NCI-H1092 treated with DMSO at 0.1 percent for 48 hours (cell line): ENCODE results near the gene EIF4B.

Source experiments
- DNase-seq: peaks from one replicate; lab custom pipeline; 2025; lab: John Stamatoyannopoulos, UW

The EIF4B gene

GRCh38 chr12:53057816-53058500, 51.7 kb downstream of the EIF4B start:
- DNase-seq = no peak

GRCh38 chr12:53058674-53059433, 52.6 kb downstream of the EIF4B start:
- no peak for DNase-seq

GRCh38 chr12:53059434-53060063, 53.3 kb downstream of the EIF4B start:
- no peak for DNase-seq

GRCh38 chr12:53060064-53060720, 53.9 kb downstream of the EIF4B start:
- DNase-seq = no peak

- peak; percentile 68 for DNase-seq
These were observed 54.5 kb downstream of the EIF4B start for GRCh38 chr12:53060721-53061276.

GRCh38 chr12:53061404-53062010, 55.3 kb downstream of the EIF4B start:
- peak; percentile 90 for DNase-seq

- DNase-seq = no peak
These were observed 56.0 kb downstream of the EIF4B start for GRCh38 chr12:53062011-53062961.

GRCh38 chr12:53062977-53063707, 56.9 kb downstream of the EIF4B start:
- DNase-seq = no peak

GRCh38 chr12:53063708-53064612, 57.7 kb downstream of the EIF4B start:
- DNase-seq = peak; percentile 6

- DNase-seq = no peak
These were observed 58.6 kb downstream of the EIF4B start for GRCh38 chr12:53064613-53065436.

- no peak for DNase-seq
These were observed 59.2 kb downstream of the EIF4B start for GRCh38 chr12:53065470-53065869.

- peak; percentile 50 for DNase-seq
These were observed 60.0 kb downstream of the EIF4B start for GRCh38 chr12:53065975-53066931.

GRCh38 chr12:53067074-53067992, 61.1 kb downstream of the EIF4B start:
- DNase-seq = no peak

GRCh38 chr12:53067993-53068770, 61.9 kb downstream of the EIF4B start:
- no peak for DNase-seq
